Keratinocyte (primary cell): ENCODE measurements around the gene RBFOX1. TPM values are rescaled to one million over a fixed set of nuclear protein-coding genes. Genes with fewer than 3 reads are reported as not detected.

ENCODE experiments used
- DNase-seq: peaks from one replicate; pipeline ENCODE4 v3.0.0-alpha.2; 2011; ENCODE audit warnings: low read depth, missing footprints, low spot score
- FAIRE-seq: peaks from 2 replicates; lab custom pipeline; 2011; peaks lifted over from hg19 to GRCh38; lab: Jason Lieb, UNC
- H2AFZ ChIP-seq: 2 replicates; pipeline ENCODE4 v1.6.0; 2012; ENCODE audit warnings: low read length, control low read depth, inconsistent platforms; ENCODE audit not compliant: control insufficient read depth
- H3K27ac ChIP-seq: 2 replicates; pipeline ENCODE4 v1.5.1; 2011; ENCODE audit warnings: low read length; ENCODE audit not compliant: control insufficient read depth, insufficient read depth
- H3K27me3 ChIP-seq: 3 replicates; pipeline ENCODE4 v1.6.0; 2011; ENCODE audit warnings: low read length; ENCODE audit not compliant: control insufficient read depth, insufficient read depth; ENCODE audit errors: extremely low read depth
- H3K36me3 ChIP-seq, 2 experiments: 2 replicates in 1 of 2; 3 replicates in 1 of 2; pipeline ENCODE4 v1.5.1; 2011; ENCODE audit warnings: low read length in 2 of 2, mild to moderate bottlenecking in 1 of 2; ENCODE audit not compliant: control insufficient read depth in 2 of 2, insufficient read depth in 2 of 2; ENCODE audit errors: extremely low read depth in 1 of 2
- H3K4me1 ChIP-seq: 3 replicates; pipeline ENCODE4 v1.5.1; 2011; ENCODE audit warnings: low read length; ENCODE audit not compliant: control insufficient read depth, insufficient read depth; ENCODE audit errors: extremely low read depth
- H3K4me2 ChIP-seq: 3 replicates; pipeline ENCODE4 v1.6.0; 2011; ENCODE audit warnings: low read depth, low read length; ENCODE audit not compliant: control insufficient read depth, insufficient read depth; ENCODE audit errors: extremely low read depth
- H3K4me3 ChIP-seq, 3 experiments: fragments of 200-600 bp in 1 of 3; sonication (generic) in 1 of 3; 2 replicates in 2 of 3; 3 replicates in 1 of 3; pipeline ENCODE4 v1.5.1; 2011 to 2016; ENCODE audit warnings: low read length in 3 of 3, mild to moderate bottlenecking in 3 of 3, control low read depth in 2 of 3, inconsistent platforms in 1 of 3, low read depth in 1 of 3, mixed read lengths in 1 of 3, mixed run types in 1 of 3, moderate library complexity in 1 of 3; ENCODE audit not compliant: control insufficient read depth in 2 of 3, insufficient read depth in 2 of 3; ENCODE audit errors: extremely low read depth in 1 of 3
- H3K79me2 ChIP-seq: 2 replicates; pipeline ENCODE4 v1.6.0; 2012; ENCODE audit warnings: low read length; ENCODE audit not compliant: control insufficient read depth, insufficient read depth
- H3K9ac ChIP-seq: 3 replicates; pipeline ENCODE4 v1.6.0; 2011; ENCODE audit warnings: low read length; ENCODE audit not compliant: control insufficient read depth, insufficient read depth; ENCODE audit errors: extremely low read depth
- H3K9me1 ChIP-seq: 3 replicates; pipeline ENCODE4 v1.6.0; 2011; ENCODE audit warnings: low read length; ENCODE audit not compliant: control insufficient read depth, insufficient read depth; ENCODE audit errors: extremely low read depth
- H3K9me3 ChIP-seq: 2 replicates; pipeline ENCODE4 v1.5.1; 2012; ENCODE audit warnings: low read depth, low read length; ENCODE audit not compliant: control insufficient read depth
- H4K20me1 ChIP-seq: 3 replicates; pipeline ENCODE4 v1.6.0; 2011; ENCODE audit warnings: low read length; ENCODE audit not compliant: control insufficient read depth, insufficient read depth; ENCODE audit errors: extremely low read depth
- CTCF ChIP-seq, 3 experiments: IDR thresholded peaks in 1 of 3; conservative IDR thresholded peaks in 1 of 3; optimal IDR thresholded peaks in 1 of 3; 2 replicates in 2 of 3; 3 replicates in 1 of 3; pipeline versions ENCODE3 to v1.5.1; 2011; ENCODE audit warnings: low read length in 3 of 3, mild to moderate bottlenecking in 3 of 3, moderate library complexity in 2 of 3, control low read depth in 1 of 3, inconsistent platforms in 1 of 3; ENCODE audit not compliant: insufficient read depth in 2 of 3; ENCODE audit errors: extremely low read depth in 1 of 3
- EZH2 ChIP-seq: IDR thresholded peaks from one replicate; pipeline ENCODE4 v1.6.1; 2012; ENCODE audit warnings: inconsistent platforms, mild to moderate bottlenecking, low read length, moderate library complexity
- dilution Hi-C: fragments of 300-500 bp; cut with MboI; formaldehyde crosslinking; loops from one replicate; pipeline ENCODE4 v1.7.0; 2020; ENCODE audit warnings: low sequenced_read_pairs; ENCODE audit not compliant: extremely low pct_ligation_motif_present
- polyA plus RNA-seq, 5 experiments: library from polyadenylated mRNA; depleted of rRNA in 3 of 5; stranded (reverse) in 3 of 5; stranded (forward) in 1 of 5; unstranded in 1 of 5; fragments of >200 nt; gene quantifications; 1 replicate in 1 of 5; 2 replicates in 3 of 5; 3 replicates in 1 of 5; pipeline versions ENCODE4 v1.2.1 to v1.2.3, GENCODE V29; 2011 to 2012; ENCODE audit warnings: missing spikeins in 2 of 5, low read depth in 1 of 5, low replicate concordance in 1 of 5

The RBFOX1 gene
- polyA plus RNA-seq, 1 donor (not counting 4 experiments of a cell fraction or from before 2014, with no cell fraction given) = not detected

- Histone ChIP-seq H2AFZ (no peak overlapping the region), H3K4me2 (no peak overlapping the region), H3K9ac (no peak overlapping the region), H4K20me1 (no peaks in the 10 kb centered on the region), H3K9me3 (no peaks in the 10 kb centered on the region), H3K79me2 (no peaks in the 10 kb centered on the region), H3K4me1 (no peaks in the 10 kb centered on the region), H3K27me3 (no peaks in the 10 kb centered on the region), H3K36me3 (no peaks in the 10 kb centered on the region), H3K27ac (no peak overlapping the region), H3K4me3 (no peak overlapping the region), H3K9me1 (no peaks in the 10 kb centered on the region)
- dilution Hi-C loops = no loop called here
- TF ChIP-seq CTCF (optimal IDR thresholded peaks at IDR 0.05 in 1 of 3, IDR thresholded peaks at IDR 0.05 in 1 of 3, conservative IDR thresholded peaks at IDR 0.05 in 1 of 3; ENCODE audit: extremely low read depth in 1 of 3, insufficient read depth in 2 of 3, low read length in 3 of 3) (no peak), EZH2 (no peak)
- DNase-seq (no peak), FAIRE-seq (no peak)
Measured at GRCh38 chr16:7524419-7524818, 191.8 kb downstream of the RBFOX1 start.

- DNase-seq (no peak), FAIRE-seq (no peak)
- no peak for TF ChIP-seq EZH2
- TF ChIP-seq CTCF (optimal IDR thresholded peaks at IDR 0.05 in 1 of 3, IDR thresholded peaks at IDR 0.05 in 1 of 3, conservative IDR thresholded peaks at IDR 0.05 in 1 of 3; ENCODE audit: extremely low read depth in 1 of 3, insufficient read depth in 2 of 3, low read length in 3 of 3) = no peak
- Histone ChIP-seq H3K27ac (no peak overlapping the region), H3K4me1 (no peaks in the 10 kb centered on the region), H3K27me3 (no peaks in the 10 kb centered on the region), H3K9me1 (no peaks in the 10 kb centered on the region), H2AFZ (no peak overlapping the region), H4K20me1 (no peaks in the 10 kb centered on the region), H3K79me2 (no peaks in the 10 kb centered on the region), H3K4me3 (no peak overlapping the region), H3K36me3 (no peaks in the 10 kb centered on the region), H3K9ac (no peak overlapping the region), H3K9me3 (peaks cover 2% of the 10 kb centered on the region), H3K4me2 (no peak overlapping the region)
- dilution Hi-C loops = no loop called here
Measured at GRCh38 chr16:7526736-7527135, 194.1 kb downstream of the RBFOX1 start.
